BE2C (cell line): Measurements from ENCODE around the gene RAB4B.

ENCODE experiments used
- DNase-seq: peaks from one replicate; pipeline ENCODE4 v3.0.0-alpha.2; 2020
- H3K27me3 ChIP-seq: fragments of 250-450 bp; sonication (Bioruptor Pico); 2 replicates; pipeline ENCODE4 v1.5.1; 2020; ENCODE audit warnings: mild to moderate bottlenecking
- H3K36me3 ChIP-seq: fragments of 250-450 bp; sonication (Bioruptor Pico); 2 replicates; pipeline ENCODE4 v1.5.1; 2020; ENCODE audit warnings: mild to moderate bottlenecking
- H3K4me1 ChIP-seq: fragments of 250-450 bp; sonication (Bioruptor Pico); 2 replicates; pipeline ENCODE4 v1.5.1; 2020
- H3K4me3 ChIP-seq: 2 replicates; pipeline ENCODE4 v1.5.1; 2011; ENCODE audit warnings: low read depth, low read length
- H3K9me3 ChIP-seq: fragments of 250-450 bp; sonication (Bioruptor Pico); 2 replicates; pipeline ENCODE4 v1.5.1; 2020
- TF ChIP-seq, protein P1 (sequence below): IDR thresholded peaks from 2 replicates; pipeline ENCODE4 v1.5.1; 2012; ENCODE audit warnings: mild to moderate bottlenecking, low read depth, low read length

The RAB4B gene

DNA sequence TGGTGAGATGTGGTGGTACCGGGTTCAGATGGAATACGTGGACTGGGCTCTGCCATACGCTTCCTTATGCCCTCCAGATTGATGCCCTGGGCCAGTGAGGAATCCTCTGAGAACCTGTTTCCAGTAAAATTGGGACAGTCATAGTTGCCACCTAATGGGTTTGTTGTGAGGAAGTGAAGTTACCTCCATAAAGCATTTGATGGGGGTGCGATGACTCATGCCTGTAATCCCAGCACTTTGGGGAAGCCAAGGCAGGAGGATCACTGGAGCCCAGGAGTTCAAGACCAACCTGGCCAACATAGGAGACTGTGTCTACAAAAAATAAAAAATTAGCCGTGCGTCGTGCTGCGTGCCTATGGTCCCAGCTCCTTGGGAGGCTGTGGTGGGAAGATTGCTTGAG, 22.3 kb upstream of the RAB4B start:
- DNase-seq: no peak
- TF ChIP-seq, protein P1, sequence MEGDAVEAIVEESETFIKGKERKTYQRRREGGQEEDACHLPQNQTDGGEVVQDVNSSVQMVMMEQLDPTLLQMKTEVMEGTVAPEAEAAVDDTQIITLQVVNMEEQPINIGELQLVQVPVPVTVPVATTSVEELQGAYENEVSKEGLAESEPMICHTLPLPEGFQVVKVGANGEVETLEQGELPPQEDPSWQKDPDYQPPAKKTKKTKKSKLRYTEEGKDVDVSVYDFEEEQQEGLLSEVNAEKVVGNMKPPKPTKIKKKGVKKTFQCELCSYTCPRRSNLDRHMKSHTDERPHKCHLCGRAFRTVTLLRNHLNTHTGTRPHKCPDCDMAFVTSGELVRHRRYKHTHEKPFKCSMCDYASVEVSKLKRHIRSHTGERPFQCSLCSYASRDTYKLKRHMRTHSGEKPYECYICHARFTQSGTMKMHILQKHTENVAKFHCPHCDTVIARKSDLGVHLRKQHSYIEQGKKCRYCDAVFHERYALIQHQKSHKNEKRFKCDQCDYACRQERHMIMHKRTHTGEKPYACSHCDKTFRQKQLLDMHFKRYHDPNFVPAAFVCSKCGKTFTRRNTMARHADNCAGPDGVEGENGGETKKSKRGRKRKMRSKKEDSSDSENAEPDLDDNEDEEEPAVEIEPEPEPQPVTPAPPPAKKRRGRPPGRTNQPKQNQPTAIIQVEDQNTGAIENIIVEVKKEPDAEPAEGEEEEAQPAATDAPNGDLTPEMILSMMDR: no peak
- H3K4me1 ChIP-seq: no peaks in the 10 kb centered on the region
- H3K9me3 ChIP-seq: no peaks in the 10 kb centered on the region
- H3K4me3 ChIP-seq: no peak overlapping the region
- no peaks in the 10 kb centered on the region for H3K27me3 ChIP-seq
- H3K36me3 ChIP-seq: peaks cover 68% of the 10 kb centered on the region

DNA sequence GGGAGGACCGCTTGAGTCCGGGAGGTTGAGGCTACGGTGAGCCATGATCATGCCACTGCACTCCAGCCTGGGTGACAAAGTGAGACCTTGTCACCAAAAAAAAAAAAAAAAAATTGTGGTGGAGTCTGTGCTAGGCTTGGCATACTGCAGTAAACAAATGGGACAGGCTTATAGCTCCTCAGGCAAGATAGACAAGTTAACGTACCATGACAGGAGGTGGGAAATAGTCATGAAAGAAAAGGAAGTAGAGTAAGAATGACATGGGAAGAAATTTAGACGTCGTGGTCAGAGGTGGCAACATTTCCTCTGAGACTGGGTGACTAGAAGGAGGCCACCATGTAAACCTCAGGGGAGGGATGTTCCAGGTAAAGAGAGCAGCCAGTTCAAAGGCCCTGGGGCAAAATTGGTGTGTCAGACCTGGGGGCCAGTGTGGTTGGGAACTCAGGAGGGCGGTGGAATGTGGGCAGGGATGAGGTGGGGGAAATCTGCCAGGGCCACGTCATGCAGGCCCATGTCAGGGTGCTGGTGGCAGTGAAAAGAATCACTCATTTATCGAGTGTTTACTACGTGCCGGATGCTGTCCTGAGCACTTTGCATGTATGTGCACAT, 21.4 kb upstream of the RAB4B start:
- H3K27me3 ChIP-seq: no peaks in the 10 kb centered on the region
- H3K4me1 ChIP-seq: no peaks in the 10 kb centered on the region
- H3K4me3 ChIP-seq: no peak overlapping the region
- TF ChIP-seq, protein P1: no peak
- H3K36me3 ChIP-seq: peaks cover 75% of the 10 kb centered on the region
- no peaks in the 10 kb centered on the region for H3K9me3 ChIP-seq
- no peak for DNase-seq

DNA sequence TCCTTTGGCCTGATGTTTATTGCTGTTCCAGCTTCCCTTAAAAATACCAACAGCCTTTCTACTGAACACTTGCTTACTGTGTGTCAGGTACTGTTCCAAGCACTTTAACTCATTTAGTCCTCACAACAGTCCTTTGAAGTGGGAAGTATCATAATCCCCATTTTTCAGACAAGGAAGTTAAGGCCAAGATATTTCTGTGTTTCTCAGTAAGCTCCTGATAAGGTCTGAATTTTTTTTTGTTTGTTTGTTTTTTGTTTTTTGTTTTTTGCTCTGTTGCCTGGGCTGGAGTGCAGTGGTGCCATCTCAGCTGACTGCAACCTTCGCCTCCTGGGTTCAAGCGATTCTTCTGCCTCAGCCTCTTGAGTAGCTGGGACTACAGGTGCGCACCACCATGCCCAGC, 19.6 kb upstream of the RAB4B start:
- Histone ChIP-seq H3K27me3 (no peaks in the 10 kb centered on the region), H3K9me3 (no peaks in the 10 kb centered on the region), H3K36me3 (peaks cover 88% of the 10 kb centered on the region), H3K4me1 (no peaks in the 10 kb centered on the region), H3K4me3 (no peak overlapping the region)
- DNase-seq: no peak
- TF ChIP-seq, protein P1: no peak

DNA sequence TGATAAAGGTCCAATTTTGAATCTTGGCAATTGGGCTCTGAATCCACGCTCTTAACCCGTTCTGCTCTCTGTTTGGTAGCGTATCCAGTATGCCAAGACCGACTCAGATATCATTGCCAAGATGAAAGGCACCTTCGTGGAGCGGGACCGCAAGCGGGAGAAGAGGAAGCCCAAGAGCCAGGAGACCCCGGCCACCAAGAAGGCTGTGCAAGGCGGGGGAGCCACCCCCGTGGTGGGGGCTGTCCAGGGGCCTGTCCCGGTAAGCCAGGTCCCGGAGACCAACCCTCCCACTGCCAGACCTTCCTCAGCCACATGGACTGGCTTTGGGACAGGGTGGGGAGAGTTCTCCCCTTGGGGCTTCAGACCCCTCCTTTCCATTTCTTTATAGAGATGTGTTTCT, 18.7 kb upstream of the RAB4B start:
- no peak for DNase-seq
- H3K4me1 ChIP-seq: no peaks in the 10 kb centered on the region
- TF ChIP-seq, protein P1: no peak
- H3K27me3 ChIP-seq: no peaks in the 10 kb centered on the region
- no peak overlapping the region for H3K4me3 ChIP-seq
- peaks cover 92% of the 10 kb centered on the region for H3K36me3 ChIP-seq
- no peaks in the 10 kb centered on the region for H3K9me3 ChIP-seq

DNA sequence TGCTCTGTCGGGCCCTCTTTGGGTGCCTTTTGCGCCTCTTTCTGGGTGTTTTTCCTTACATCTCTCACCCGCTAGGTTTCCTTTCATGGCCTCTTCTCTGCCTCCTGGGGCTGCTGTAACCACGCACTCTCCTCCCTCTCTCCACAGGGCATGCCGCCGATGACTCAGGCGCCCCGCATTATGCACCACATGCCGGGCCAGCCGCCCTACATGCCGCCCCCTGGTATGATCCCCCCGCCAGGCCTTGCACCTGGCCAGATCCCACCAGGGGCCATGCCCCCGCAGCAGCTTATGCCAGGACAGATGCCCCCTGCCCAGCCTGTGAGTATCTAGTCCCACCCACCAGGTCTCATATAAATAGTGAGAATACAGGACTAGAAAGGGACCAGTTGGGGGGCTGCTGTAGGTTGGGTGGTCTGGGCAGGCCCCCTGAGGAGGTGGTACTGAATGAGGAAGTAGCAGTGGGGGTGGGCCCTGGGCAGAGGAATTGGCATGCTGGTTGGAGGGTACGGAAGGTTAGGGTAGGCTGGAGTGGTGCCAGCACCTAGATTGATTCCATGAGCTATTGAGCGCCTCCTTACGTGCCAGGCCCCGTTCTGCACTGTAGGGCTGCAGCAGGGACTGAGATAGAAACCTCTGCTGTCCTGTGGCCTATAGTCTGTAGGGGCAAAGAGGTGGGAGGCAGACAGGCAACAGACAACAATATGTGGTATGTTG, 15.1 kb upstream of the RAB4B start:
- no peak for DNase-seq
- Histone ChIP-seq H3K4me1 (no peaks in the 10 kb centered on the region), H3K36me3 (peaks cover 80% of the 10 kb centered on the region), H3K4me3 (no peak overlapping the region), H3K27me3 (no peaks in the 10 kb centered on the region), H3K9me3 (no peaks in the 10 kb centered on the region)
- TF ChIP-seq, protein P1: no peak

DNA sequence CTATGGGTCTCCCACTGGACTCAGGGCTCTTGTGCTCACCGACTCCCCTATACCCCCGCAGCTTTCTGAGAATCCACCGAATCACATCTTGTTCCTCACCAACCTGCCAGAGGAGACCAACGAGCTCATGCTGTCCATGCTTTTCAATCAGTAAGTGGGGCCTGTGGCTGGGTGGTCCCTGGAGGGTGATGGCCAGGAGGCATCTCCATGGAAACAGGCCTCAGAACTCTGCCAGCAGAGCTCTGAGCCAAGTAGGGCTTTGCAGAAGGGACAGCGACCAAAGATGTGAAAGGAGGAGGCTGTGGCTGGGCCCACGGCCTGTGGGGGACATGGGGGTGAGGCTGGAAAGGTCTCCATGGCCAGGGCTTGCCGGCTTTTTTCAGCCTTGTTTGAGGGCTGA, 14.5 kb upstream of the RAB4B start:
- TF ChIP-seq, protein P1: no peak
- Histone ChIP-seq H3K27me3 (no peaks in the 10 kb centered on the region), H3K36me3 (peaks cover 74% of the 10 kb centered on the region), H3K4me3 (no peak overlapping the region), H3K9me3 (no peaks in the 10 kb centered on the region), H3K4me1 (no peaks in the 10 kb centered on the region)
- DNase-seq: no peak
